Trophoblast cell (in vitro differentiated cells and primary cell): ENCODE data around the gene CRELD2.

Experiments
- DNase-seq, 2 donors: peaks; one replicate each; pipeline ENCODE4 v3.0.0-alpha.2; 2016
- H2AFZ ChIP-seq: 2 replicates; pipeline ENCODE4 v1.6.1; 2013; ENCODE audit warnings: low read length, moderate library complexity, mild to moderate bottlenecking; ENCODE audit not compliant: insufficient read depth, poor library complexity
- H2AK5ac ChIP-seq: 2 replicates; pipeline ENCODE4 v1.6.1; 2013; ENCODE audit warnings: mild to moderate bottlenecking, low read length
- H2BK120ac ChIP-seq: 2 replicates; pipeline ENCODE4 v1.6.1; 2013; ENCODE audit warnings: low read length, mild to moderate bottlenecking, moderate library complexity; ENCODE audit not compliant: insufficient read depth, poor library complexity
- H2BK12ac ChIP-seq: 2 replicates; pipeline ENCODE4 v1.6.1; 2013; ENCODE audit warnings: mild to moderate bottlenecking, low read length, moderate library complexity
- H2BK5ac ChIP-seq: 2 replicates; pipeline ENCODE4 v1.6.1; 2013; ENCODE audit warnings: low read length, low read depth, moderate library complexity, mild to moderate bottlenecking; ENCODE audit not compliant: poor library complexity
- H3K14ac ChIP-seq: 2 replicates; pipeline ENCODE4 v1.6.1; 2013; ENCODE audit warnings: mild to moderate bottlenecking, low read length
- H3K18ac ChIP-seq: 2 replicates; pipeline ENCODE4 v1.6.1; 2013; ENCODE audit warnings: mild to moderate bottlenecking, low read length
- H3K23ac ChIP-seq: 2 replicates; pipeline ENCODE4 v1.6.1; 2013; ENCODE audit warnings: low read length
- H3K27ac ChIP-seq: 2 replicates; pipeline ENCODE4 v1.5.1; 2013; ENCODE audit warnings: low read depth, mild to moderate bottlenecking, inconsistent platforms, low read length, moderate library complexity
- H3K27me3 ChIP-seq: 2 replicates; pipeline ENCODE4 v1.6.1; 2013; ENCODE audit warnings: inconsistent platforms, mild to moderate bottlenecking, low read length, moderate library complexity; ENCODE audit not compliant: insufficient read depth
- H3K36me3 ChIP-seq, 2 experiments: 1 replicate in 1 of 2; 2 replicates in 1 of 2; pipeline ENCODE4 v1.6.1; 2013; ENCODE audit warnings: low read length in 2 of 2, mild to moderate bottlenecking in 2 of 2, moderate library complexity in 1 of 2; ENCODE audit not compliant: insufficient read depth in 2 of 2, control insufficient read depth in 1 of 2
- H3K4ac ChIP-seq: 2 replicates; pipeline ENCODE4 v1.6.1; 2013; ENCODE audit warnings: low read depth, mild to moderate bottlenecking, low read length, moderate library complexity
- H3K4me1 ChIP-seq, 2 experiments: 1 replicate in 1 of 2; 2 replicates in 1 of 2; pipeline ENCODE4 v1.6.1; 2013; ENCODE audit warnings: low read length in 2 of 2, mild to moderate bottlenecking in 2 of 2, moderate library complexity in 1 of 2; ENCODE audit not compliant: insufficient read depth in 2 of 2, control insufficient read depth in 1 of 2
- H3K4me2 ChIP-seq: 2 replicates; pipeline ENCODE4 v1.6.1; 2013; ENCODE audit warnings: inconsistent platforms, mild to moderate bottlenecking, low read length, moderate library complexity
- H3K4me3 ChIP-seq: 2 replicates; pipeline ENCODE4 v1.5.1; 2013; ENCODE audit warnings: mild to moderate bottlenecking, low read depth, low read length, inconsistent platforms
- H3K79me1 ChIP-seq: one replicate; pipeline ENCODE4 v1.6.1; 2013; ENCODE audit warnings: low read length
- H3K79me2 ChIP-seq: 2 replicates; pipeline ENCODE4 v1.6.1; 2013; ENCODE audit warnings: low read length, mild to moderate bottlenecking; ENCODE audit not compliant: control insufficient read depth, insufficient read depth, poor library complexity
- H3K9ac ChIP-seq: 2 replicates; pipeline ENCODE4 v1.6.1; 2013; ENCODE audit warnings: mild to moderate bottlenecking, low read length
- H3K9me3 ChIP-seq: 2 replicates; pipeline ENCODE4 v1.6.1; 2013; ENCODE audit warnings: low read depth, mild to moderate bottlenecking, control low read depth, inconsistent platforms, low read length; ENCODE audit not compliant: insufficient read depth
- H4K12ac ChIP-seq: 2 replicates; pipeline ENCODE4 v1.6.1; 2013; ENCODE audit warnings: low read depth, mild to moderate bottlenecking, low read length, moderate library complexity
- H4K8ac ChIP-seq: 2 replicates; pipeline ENCODE4 v1.6.1; 2013; ENCODE audit warnings: low read depth, mild to moderate bottlenecking, low read length, moderate library complexity
- H4K91ac ChIP-seq: one replicate; pipeline ENCODE4 v1.6.1; 2013; ENCODE audit warnings: low read depth, mild to moderate bottlenecking, low read length, moderate library complexity
- WGBS: extraction: QIAGEN DNeasy Blood & Tissue Kit; methylation state at CpG from one replicate; pipeline ENCODE4 v1.1.7; 2013; ENCODE audit warnings: missing lambda C conversion rate; ENCODE audit not compliant: insufficient read length, insufficient coverage; ENCODE audit errors: extremely low coverage; 5-methylcytosine and 5-hydroxymethylcytosine counted together

Gene CRELD2

DNA sequence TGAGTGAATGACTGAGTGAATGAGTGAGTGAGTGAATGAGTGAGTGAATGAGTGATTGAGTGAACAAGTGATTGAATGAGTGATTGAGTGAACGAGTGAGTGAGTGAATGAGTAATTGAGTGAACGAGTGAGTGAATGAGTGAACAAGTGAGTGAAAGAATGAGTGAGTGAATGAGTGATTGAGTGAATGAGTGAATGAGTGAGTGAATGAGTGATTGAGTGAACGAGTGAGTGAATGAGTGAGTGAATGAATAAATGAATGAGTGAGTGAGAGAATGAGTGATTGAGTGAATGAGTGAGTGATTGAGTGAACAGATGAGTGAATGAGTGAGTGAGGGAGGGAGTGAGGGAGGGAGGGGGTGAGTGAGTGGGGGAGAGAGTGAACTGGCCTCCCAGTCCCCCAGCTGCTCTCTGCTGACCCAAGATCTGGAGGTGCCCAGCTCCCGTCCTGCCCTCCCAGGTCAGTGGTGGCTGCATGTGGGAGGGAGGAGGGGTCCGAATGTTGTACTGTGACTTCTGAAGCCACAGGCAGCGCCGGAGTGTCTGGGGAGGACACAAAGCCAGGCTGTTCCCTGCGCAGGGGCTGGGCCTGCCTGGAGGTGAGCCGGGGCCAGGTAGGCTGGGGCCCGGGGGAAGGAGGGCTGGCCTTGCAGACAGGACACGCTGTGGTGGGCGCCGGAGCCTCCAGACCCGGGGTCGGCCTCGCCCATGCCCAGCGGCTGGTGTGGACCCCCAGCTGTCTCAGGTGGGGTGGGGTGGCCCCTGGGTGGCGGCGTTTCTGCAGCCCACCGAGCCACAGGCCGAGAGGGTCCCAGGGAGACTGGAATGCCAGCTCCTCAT is 24.4 kb downstream of the CRELD2 start:
- Histone ChIP-seq H3K18ac (peak overlapping the region; percentile 33), H4K12ac (no peak overlapping the region), H3K79me1 (peaks cover 32% of the 10 kb centered on the region), H4K91ac (peak overlapping the region; percentile 71), H3K9ac (no peak overlapping the region), H2BK12ac (peak overlapping the region; percentile 68), H3K23ac (no peak overlapping the region), H4K8ac (peak overlapping the region; percentile 50), H3K27me3 (no peaks in the 10 kb centered on the region), H3K27ac (no peak overlapping the region), H3K4ac (no peak overlapping the region), H3K14ac (peak overlapping the region; percentile 49), H2BK5ac (peak overlapping the region; percentile 38), H3K9me3 (no peaks in the 10 kb centered on the region), H3K4me1 (peaks cover 25 to 26% of the 10 kb centered on the region in 2 experiments), H2AFZ (no peak overlapping the region), H3K4me3 (no peak overlapping the region), H3K79me2 (peaks cover 4% of the 10 kb centered on the region), H2AK5ac (peak overlapping the region; percentile 64), H2BK120ac (peak overlapping the region; percentile 65), H3K4me2 (no peak overlapping the region), H3K36me3 (no peaks in the 10 kb centered on the region)
- WGBS = 100% methylated on average over 3 of the region's 21 CpGs
- DNase-seq = no peak

DNA sequence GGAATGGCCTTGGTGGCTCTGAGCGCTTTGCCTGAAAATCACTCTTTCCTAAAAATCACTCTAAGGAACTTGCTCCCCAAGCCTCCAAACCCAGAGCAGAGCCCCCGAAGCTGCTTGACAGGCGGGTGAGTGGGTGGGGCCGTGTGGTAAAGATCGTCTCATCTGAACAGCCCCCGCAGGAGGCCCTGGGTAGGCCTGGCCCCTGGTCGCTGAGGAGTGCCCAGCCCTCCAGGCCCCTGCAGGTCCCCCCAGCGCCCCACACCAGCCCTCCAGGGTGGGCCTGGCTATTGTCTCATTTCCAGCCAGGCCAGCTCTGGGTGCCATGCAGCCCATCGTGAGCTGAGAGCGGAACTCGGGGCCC is 25.0 kb downstream of the CRELD2 start:
- Histone ChIP-seq H3K9me3 (no peaks in the 10 kb centered on the region), H3K79me2 (peaks cover 4% of the 10 kb centered on the region), H3K27me3 (no peaks in the 10 kb centered on the region), H2BK120ac (peak overlapping the region; percentile 65), H3K27ac (no peak overlapping the region), H4K8ac (no peak overlapping the region), H3K4me1 (peaks cover 26 to 31% of the 10 kb centered on the region in 2 experiments), H2BK5ac (no peak overlapping the region), H3K9ac (no peak overlapping the region), H3K4ac (no peak overlapping the region), H3K4me2 (no peak overlapping the region), H3K14ac (peak overlapping the region; percentile 49), H3K4me3 (no peak overlapping the region), H2AFZ (no peak overlapping the region), H4K91ac (peak overlapping the region; percentile 71), H4K12ac (no peak overlapping the region), H3K79me1 (peaks cover 31% of the 10 kb centered on the region), H3K18ac (no peak overlapping the region), H3K23ac (no peak overlapping the region), H3K36me3 (no peaks in the 10 kb centered on the region), H2BK12ac (no peak overlapping the region), H2AK5ac (peak overlapping the region; percentile 64)
- no peak for DNase-seq
- WGBS = no CpG with 5 or more reads among the region's 11 CpGs

DNA sequence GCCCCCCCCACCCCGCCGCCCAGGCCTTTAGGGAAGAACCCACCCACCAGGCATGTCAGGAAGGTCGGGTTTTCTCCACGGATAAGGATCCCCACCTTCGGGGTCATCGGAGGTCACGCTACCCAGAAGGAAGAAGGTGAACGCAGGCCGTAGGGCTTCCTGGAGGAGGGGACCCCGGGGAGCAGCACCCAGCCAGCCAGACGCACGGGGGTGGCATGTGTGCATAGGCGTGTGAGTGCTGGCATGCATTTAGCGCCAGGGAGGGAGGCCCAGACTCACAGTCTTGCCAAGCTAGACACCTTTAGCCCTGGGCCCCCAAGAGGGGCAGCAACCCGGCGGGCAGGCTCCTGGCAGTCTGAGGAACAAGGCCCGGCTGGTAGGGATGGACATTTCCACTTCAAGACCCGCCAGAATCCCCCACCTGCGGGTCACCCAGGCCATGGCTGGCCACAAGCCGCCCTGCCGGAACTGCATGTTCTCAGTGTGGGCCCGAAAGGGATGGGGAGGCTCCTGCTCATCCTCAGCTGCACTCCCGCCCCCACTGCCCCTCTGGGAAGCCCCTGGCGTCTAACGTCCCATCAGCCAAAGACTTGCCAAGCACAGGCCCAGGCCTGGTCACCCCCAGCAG is 25.5 kb downstream of the CRELD2 start:
- H3K23ac ChIP-seq = no peak overlapping the region
- no CpG with 5 or more reads among the region's 25 CpGs for WGBS
- no peak overlapping the region for H3K4me3 ChIP-seq
- H3K4me2 ChIP-seq = no peak overlapping the region
- H2AK5ac ChIP-seq = peak overlapping the region; percentile 82
- H3K27me3 ChIP-seq = no peaks in the 10 kb centered on the region
- H3K79me2 ChIP-seq = peaks cover 4% of the 10 kb centered on the region
- no peak overlapping the region for H2BK120ac ChIP-seq
- H3K36me3 ChIP-seq = no peaks in the 10 kb centered on the region
- peak overlapping the region; percentile 93 for H2BK12ac ChIP-seq
- DNase-seq = no peak
- H4K8ac ChIP-seq = no peak overlapping the region
- H3K4me1 ChIP-seq = peaks cover 26 to 30% of the 10 kb centered on the region in 2 experiments
- no peak overlapping the region for H2AFZ ChIP-seq
- H4K12ac ChIP-seq = no peak overlapping the region
- H3K79me1 ChIP-seq = peaks cover 32% of the 10 kb centered on the region
- H3K9ac ChIP-seq = no peak overlapping the region
- no peak overlapping the region for H3K27ac ChIP-seq
- H3K4ac ChIP-seq = no peak overlapping the region
- H3K9me3 ChIP-seq = no peaks in the 10 kb centered on the region
- H2BK5ac ChIP-seq = no peak overlapping the region
- peak overlapping the region; percentile 71 for H4K91ac ChIP-seq
- no peak overlapping the region for H3K18ac ChIP-seq
- peak overlapping the region; percentile 12 for H3K14ac ChIP-seq

DNA sequence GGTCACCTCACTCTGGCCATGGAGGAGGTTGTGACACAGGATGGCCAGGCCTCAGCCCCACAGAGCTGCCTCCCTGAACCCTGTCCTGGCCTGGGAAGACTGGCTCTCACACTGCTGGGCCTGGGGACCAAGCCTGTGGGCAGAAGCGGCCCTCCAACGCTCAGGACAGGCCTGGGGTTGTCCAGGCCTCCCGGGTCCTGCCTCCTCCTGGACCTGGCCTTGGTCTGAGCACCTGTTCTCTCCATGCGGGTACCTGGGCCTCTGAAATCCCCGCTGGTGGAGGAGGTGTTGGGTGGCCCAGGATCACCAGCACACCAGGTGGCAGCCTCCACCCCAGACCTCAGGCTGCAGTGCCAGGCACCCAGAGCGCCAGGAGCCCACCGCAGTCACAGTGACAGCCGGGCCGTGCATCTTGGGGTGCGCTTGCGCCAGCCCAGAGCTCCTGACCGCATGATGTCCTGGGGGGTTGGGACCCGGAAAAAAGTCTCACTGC is 26.0 kb downstream of the CRELD2 start:
- no peak overlapping the region for H2BK5ac ChIP-seq
- H3K4me1 ChIP-seq = peaks cover 26 to 30% of the 10 kb centered on the region in 2 experiments
- H3K9ac ChIP-seq = no peak overlapping the region
- H2AK5ac ChIP-seq = peak overlapping the region; percentile 82
- H3K27ac ChIP-seq = no peak overlapping the region
- H2BK12ac ChIP-seq = peak overlapping the region; percentile 93
- no peak overlapping the region for H3K18ac ChIP-seq
- no peak overlapping the region for H3K4me2 ChIP-seq
- H3K36me3 ChIP-seq = no peaks in the 10 kb centered on the region
- no CpG with 5 or more reads among the region's 13 CpGs for WGBS
- DNase-seq = no peak
- no peak overlapping the region for H3K4ac ChIP-seq
- H3K79me2 ChIP-seq = peaks cover 4% of the 10 kb centered on the region
- H4K8ac ChIP-seq = no peak overlapping the region
- no peak overlapping the region for H2AFZ ChIP-seq
- peak overlapping the region; percentile 12 for H3K14ac ChIP-seq
- H3K27me3 ChIP-seq = no peaks in the 10 kb centered on the region
- H3K9me3 ChIP-seq = no peaks in the 10 kb centered on the region
- no peak overlapping the region for H3K4me3 ChIP-seq
- H4K91ac ChIP-seq = peak overlapping the region; percentile 50
- H4K12ac ChIP-seq = no peak overlapping the region
- peak overlapping the region; percentile 68 for H2BK120ac ChIP-seq
- no peak overlapping the region for H3K23ac ChIP-seq
- H3K79me1 ChIP-seq = peaks cover 38% of the 10 kb centered on the region
